Measurements from ENCODE around the gene ARHGAP15.

- TF ChIP-seq ELF4 (IDR thresholded peaks at IDR 0.05) (no peak), BHLHE40 (IDR thresholded peaks at IDR 0.05; ENCODE audit: borderline replicate concordance) (no peak), FOXK2 (IDR thresholded peaks at IDR 0.05) (no peak), FOXA1 (IDR thresholded peaks at IDR 0.05) (no peak), TARDBP (IDR thresholded peaks at IDR 0.05) (no peak), SUZ12 (IDR thresholded peaks at IDR 0.05) (no peak), CTBP1 (IDR thresholded peaks at IDR 0.05; ENCODE audit: borderline replicate concordance) (no peak), SP1 (IDR thresholded peaks at IDR 0.05) (no peak), L3MBTL2 (conservative IDR thresholded peaks at IDR 0.05) (no peak), HDGF (IDR thresholded peaks at IDR 0.05; ENCODE audit: borderline replicate concordance) (no peak), NFRKB (IDR thresholded peaks at IDR 0.05) (no peak)
Measured at GRCh38 chr2:143182649-143183048, 53.4 kb downstream of the ARHGAP15 start.

Data from HEK293T (cell line).